GM10847 (cell line): Measurements from ENCODE around the gene GALNT2.

ENCODE experiments used
- POLR2A ChIP-seq: IDR thresholded peaks from 2 replicates; pipeline ENCODE4 v1.6.1; 2011; ENCODE audit not compliant: insufficient read length; ENCODE audit errors: extremely low read depth

Gene GALNT2

DNA sequence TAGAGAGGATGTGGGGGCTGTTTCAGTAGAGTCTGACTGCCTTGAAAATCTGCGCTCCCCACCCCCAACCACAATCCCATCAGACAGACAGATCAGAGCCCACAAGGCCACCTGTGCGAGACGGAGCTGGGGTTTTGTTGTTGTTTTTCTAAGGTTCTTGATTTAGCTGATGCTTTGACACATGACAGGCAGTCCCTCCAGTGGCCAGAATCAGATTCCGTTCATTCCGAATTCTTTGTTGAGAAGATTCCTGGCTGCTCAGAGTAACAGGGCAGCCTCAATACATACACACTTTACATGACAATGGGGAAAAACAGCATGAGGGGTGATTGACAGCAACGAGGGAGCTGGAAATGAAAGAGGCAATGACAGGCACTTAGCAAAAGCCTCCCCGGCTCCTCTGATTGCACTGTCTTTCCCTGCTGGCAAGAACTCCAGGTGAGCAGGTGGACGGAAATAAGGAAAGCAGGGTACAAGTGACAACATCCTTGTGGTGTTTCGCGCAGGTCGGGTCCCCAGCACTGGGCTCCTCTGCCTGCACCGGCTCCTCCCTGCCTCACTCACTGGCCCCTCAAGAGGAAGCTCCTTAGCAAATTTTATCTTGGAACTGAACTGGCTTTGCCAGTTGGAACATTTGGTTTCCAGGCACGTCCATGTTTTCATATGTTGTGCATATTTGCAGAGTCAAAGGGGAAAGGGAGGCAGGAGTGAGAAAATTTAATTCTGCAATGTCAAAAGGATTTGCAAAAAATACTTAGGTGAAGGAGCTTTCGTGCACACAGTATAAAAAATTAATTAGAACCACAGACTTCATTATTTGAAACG is 210.4 kb downstream of the GALNT2 start:
- TF ChIP-seq POLR2A: no peak

- TF ChIP-seq POLR2A: no peak
These were observed 211.3 kb downstream of the GALNT2 start for GRCh38 chr1:230278376-230278775.

GRCh38 chr1:230278871-230279582 is 212.0 kb downstream of the GALNT2 start:
- no peak for TF ChIP-seq POLR2A

DNA sequence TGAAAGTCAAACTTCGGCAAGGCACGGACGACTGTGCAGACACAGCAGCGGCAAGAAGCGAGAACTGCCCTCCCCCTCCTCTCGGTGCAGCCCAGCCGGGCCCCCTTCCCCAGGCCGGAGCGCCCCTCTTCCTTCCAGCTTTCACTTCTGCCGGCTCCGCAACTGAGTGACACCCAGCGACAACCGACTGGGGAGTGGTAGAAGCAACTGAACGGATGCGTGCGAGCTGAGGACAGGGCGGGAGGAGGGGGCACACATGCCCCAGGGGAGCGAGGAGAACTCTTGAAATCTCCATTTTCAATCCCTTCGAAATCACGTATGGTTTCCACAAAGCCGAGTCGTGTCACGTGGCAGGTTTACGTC is 212.5 kb downstream of the GALNT2 start:
- no peak for TF ChIP-seq POLR2A

- TF ChIP-seq POLR2A: no peak
These were observed 213.2 kb downstream of the GALNT2 start for GRCh38 chr1:230280054-230280795.

- TF ChIP-seq POLR2A: no peak
These were observed 213.9 kb downstream of the GALNT2 start for GRCh38 chr1:230280906-230281413.

DNA sequence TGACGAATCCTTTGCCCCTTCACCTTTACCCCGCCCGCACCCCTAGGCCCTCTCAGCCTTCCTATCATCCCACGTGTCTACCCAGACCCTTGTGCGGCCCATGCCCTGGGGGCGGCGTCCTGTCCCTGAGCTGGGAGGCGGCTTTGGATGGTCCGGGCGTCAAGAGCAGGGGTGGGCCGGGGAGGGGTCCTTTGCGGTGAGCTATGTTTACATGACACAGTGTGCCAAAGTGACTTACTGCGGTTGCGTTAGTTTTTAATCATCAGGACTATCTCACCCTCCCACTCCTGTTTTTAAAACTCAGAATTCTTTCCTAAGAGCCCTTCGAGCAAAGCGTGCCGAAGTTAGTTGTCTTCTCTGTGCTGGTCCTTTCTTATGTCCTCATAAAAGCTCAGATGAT is 214.5 kb downstream of the GALNT2 start:
- TF ChIP-seq POLR2A: no peak

GRCh38 chr1:230282157-230282556 is 215.1 kb downstream of the GALNT2 start:
- TF ChIP-seq POLR2A: no peak

DNA sequence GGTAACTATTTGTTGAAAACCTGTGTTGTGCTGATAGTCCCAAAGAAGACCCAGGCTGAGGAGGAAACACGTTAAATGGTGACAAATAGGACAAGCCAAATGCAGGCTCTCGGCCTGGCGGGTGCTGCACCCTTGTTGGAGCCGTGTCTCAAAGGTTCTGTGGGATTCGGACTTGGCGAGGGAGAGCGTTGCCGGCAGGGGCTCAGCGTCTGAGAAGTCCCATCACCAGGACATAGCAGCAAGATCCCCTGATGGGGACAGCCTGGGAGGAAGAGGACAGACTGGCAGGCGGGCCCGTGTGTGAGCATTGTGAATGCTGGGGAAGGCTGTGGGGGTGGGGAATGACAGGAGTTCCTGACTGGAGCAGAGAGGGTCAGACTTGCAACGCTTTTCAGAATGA is 216.6 kb downstream of the GALNT2 start:
- no peak for TF ChIP-seq POLR2A

DNA sequence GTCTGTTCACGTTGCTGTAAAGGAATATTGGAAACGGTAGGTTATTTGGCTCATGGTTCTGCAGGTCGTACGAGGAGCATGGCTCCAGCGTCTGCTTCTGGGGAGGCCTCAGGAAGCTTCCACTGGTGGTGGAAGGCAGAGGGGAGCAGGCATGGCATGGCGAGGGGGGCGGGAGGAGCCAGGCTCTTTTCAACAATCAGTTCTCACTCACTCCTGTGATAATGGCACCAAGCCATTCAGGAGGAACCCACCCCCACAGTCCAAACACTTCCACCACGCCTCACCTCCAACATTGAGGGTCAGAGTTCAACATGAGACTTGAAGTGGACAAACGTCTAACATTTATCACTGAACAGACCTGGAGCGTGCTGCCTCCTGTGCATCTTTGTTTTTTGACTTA is 217.9 kb downstream of the GALNT2 start:
- TF ChIP-seq POLR2A: no peak

- TF ChIP-seq POLR2A: no peak
These were observed 218.3 kb downstream of the GALNT2 start for GRCh38 chr1:230285351-230285750.

DNA sequence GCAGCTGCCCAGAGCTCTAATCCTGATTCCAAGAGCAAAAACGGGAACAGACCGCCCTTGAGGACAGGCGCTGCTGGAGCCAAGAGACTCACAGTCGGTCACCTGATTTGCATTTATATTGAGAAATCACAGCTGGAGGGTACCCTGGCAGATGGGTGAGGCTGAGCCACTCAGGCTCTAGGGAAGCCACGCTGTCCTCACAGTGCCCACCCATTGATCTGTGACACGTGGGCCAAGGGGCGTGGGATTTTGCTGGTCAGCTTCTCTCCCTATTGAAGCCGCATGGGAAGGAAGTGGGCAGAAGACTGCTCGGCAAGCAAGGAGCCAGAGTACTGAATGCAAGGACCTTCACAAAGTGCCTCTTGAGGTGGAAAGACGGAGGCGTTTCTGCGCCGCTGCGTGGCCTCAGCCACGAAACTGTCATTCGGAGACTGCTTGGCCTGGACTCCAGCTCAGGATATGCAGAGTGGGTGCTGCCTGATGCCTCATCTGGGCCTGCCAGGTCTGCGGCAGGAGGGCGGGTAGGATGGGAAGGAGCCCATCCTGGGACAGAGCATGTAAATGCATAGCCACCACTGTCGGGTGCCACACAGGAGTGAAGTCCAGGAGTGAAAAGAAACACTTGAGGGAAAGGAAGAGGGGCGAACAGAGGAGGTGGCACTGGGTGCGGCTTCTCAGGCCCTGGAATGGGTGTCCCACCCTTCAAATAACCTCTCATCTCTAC is 219.3 kb downstream of the GALNT2 start:
- TF ChIP-seq POLR2A: no peak

- no peak for TF ChIP-seq POLR2A
These were observed 219.8 kb downstream of the GALNT2 start for GRCh38 chr1:230286890-230287269.

- no peak for TF ChIP-seq POLR2A
These were observed 220.8 kb downstream of the GALNT2 start for GRCh38 chr1:230287674-230288315.
